Subcutaneous abdominal adipose tissue (tissue), 5 donors: ENCODE measurements around the gene PDCD4.

Experiments
- H3K27ac ChIP-seq: one replicate; pipeline ENCODE4 v1.7.0; 2013; ENCODE audit warnings: low read depth, mild to moderate bottlenecking, inconsistent platforms, low read length, moderate library complexity
- H3K27me3 ChIP-seq, 5 donors: one replicate each; pipeline ENCODE4 v1.7.0; 2013; ENCODE audit warnings: low read length in 5 of 5, inconsistent platforms in 1 of 5; ENCODE audit not compliant: control insufficient read depth in 5 of 5, insufficient read depth in 4 of 5
- H3K36me3 ChIP-seq, 5 donors: one replicate each; pipeline ENCODE4 v1.7.0; 2013; ENCODE audit warnings: low read length in 5 of 5; ENCODE audit not compliant: control insufficient read depth in 5 of 5, insufficient read depth in 5 of 5
- H3K4me1 ChIP-seq, 5 donors: one replicate each; pipeline ENCODE4 v1.7.0; 2013; ENCODE audit warnings: low read length in 5 of 5, mild to moderate bottlenecking in 3 of 5, moderate library complexity in 1 of 5; ENCODE audit not compliant: control insufficient read depth in 5 of 5, insufficient read depth in 5 of 5
- H3K4me3 ChIP-seq, 5 donors: one replicate each; pipeline ENCODE4 v1.7.0; 2013; ENCODE audit warnings: low read length in 5 of 5, low read depth in 1 of 5
- H3K9ac ChIP-seq, 5 donors: one replicate each; pipeline ENCODE4 v1.7.0; 2013; ENCODE audit warnings: low read length in 5 of 5, mild to moderate bottlenecking in 4 of 5, moderate library complexity in 3 of 5
- H3K9me3 ChIP-seq, 5 donors: one replicate each; pipeline ENCODE4 v1.7.0; 2013; ENCODE audit warnings: low read length in 5 of 5; ENCODE audit not compliant: control insufficient read depth in 5 of 5
- donor health status: healthy.
- donor health status: healthy.
- donor health status: healthy.
- donor health status: healthy.
- donor health status: healthy.

The PDCD4 gene

GRCh38 chr10:110829721-110830410 is 41.9 kb upstream of the PDCD4 start:
- H3K36me3 ChIP-seq = no peaks in the 10 kb centered on the region
- no peak overlapping the region for H3K4me3 ChIP-seq
- H3K9ac ChIP-seq = no peak overlapping the region
- H3K9me3 ChIP-seq = no peaks in the 10 kb centered on the region
- peaks cover 0 to 14% (median 4%) of the 10 kb centered on the region in 5 donors for H3K4me1 ChIP-seq
- H3K27ac ChIP-seq = no peak overlapping the region
- no peaks in the 10 kb centered on the region for H3K27me3 ChIP-seq

GRCh38 chr10:110833234-110833940 is 38.3 kb upstream of the PDCD4 start:
- Histone ChIP-seq H3K4me3 (no peak overlapping the region), H3K36me3 (no peaks in the 10 kb centered on the region), H3K9ac (no peak overlapping the region), H3K9me3 (no peaks in the 10 kb centered on the region), H3K4me1 (peaks cover 2 to 11% (median 10%) of the 10 kb centered on the region in 5 donors), H3K27me3 (no peaks in the 10 kb centered on the region), H3K27ac (no peak overlapping the region)

- Histone ChIP-seq H3K4me3 (no peak overlapping the region), H3K4me1 (peaks cover 2 to 11% (median 10%) of the 10 kb centered on the region in 5 donors), H3K36me3 (no peaks in the 10 kb centered on the region), H3K9me3 (no peaks in the 10 kb centered on the region), H3K27ac (no peak overlapping the region), H3K9ac (no peak overlapping the region), H3K27me3 (no peaks in the 10 kb centered on the region)
Measured at GRCh38 chr10:110833941-110834628, 37.6 kb upstream of the PDCD4 start.

GRCh38 chr10:110834629-110835301 is 37.0 kb upstream of the PDCD4 start:
- Histone ChIP-seq H3K4me1 (peaks cover 2 to 11% (median 10%) of the 10 kb centered on the region in 5 donors), H3K36me3 (no peaks in the 10 kb centered on the region), H3K27ac (no peak overlapping the region), H3K4me3 (no peak overlapping the region), H3K9ac (no peak overlapping the region), H3K27me3 (no peaks in the 10 kb centered on the region), H3K9me3 (no peaks in the 10 kb centered on the region)

GRCh38 chr10:110835841-110836240 is 35.9 kb upstream of the PDCD4 start:
- no peaks in the 10 kb centered on the region for H3K9me3 ChIP-seq
- no peak overlapping the region for H3K9ac ChIP-seq
- H3K4me3 ChIP-seq = no peak overlapping the region
- no peaks in the 10 kb centered on the region for H3K27me3 ChIP-seq
- H3K36me3 ChIP-seq = no peaks in the 10 kb centered on the region
- H3K27ac ChIP-seq = no peak overlapping the region
- H3K4me1 ChIP-seq = peaks cover 2 to 19% (median 16%) of the 10 kb centered on the region in 5 donors

GRCh38 chr10:110836706-110837105 is 35.0 kb upstream of the PDCD4 start:
- H3K27ac ChIP-seq = no peak overlapping the region
- peaks cover 2 to 23% (median 20%) of the 10 kb centered on the region in 5 donors for H3K4me1 ChIP-seq
- H3K9me3 ChIP-seq = no peaks in the 10 kb centered on the region
- H3K9ac ChIP-seq = no peak overlapping the region
- no peak overlapping the region for H3K4me3 ChIP-seq
- H3K36me3 ChIP-seq = no peaks in the 10 kb centered on the region
- no peaks in the 10 kb centered on the region for H3K27me3 ChIP-seq

GRCh38 chr10:110837418-110838171 is 34.1 kb upstream of the PDCD4 start:
- no peaks in the 10 kb centered on the region for H3K27me3 ChIP-seq
- H3K9ac ChIP-seq = no peak overlapping the region

GRCh38 chr10:110840225-110840922 is 31.4 kb upstream of the PDCD4 start:
- H3K4me1 ChIP-seq = peaks cover 5 to 41% (median 33%) of the 10 kb centered on the region in 5 donors
- peak overlapping the region; percentile 55 for H3K27ac ChIP-seq
- H3K27me3 ChIP-seq = no peaks in the 10 kb centered on the region
- H3K9me3 ChIP-seq = no peaks in the 10 kb centered on the region
- peak overlapping the region in 1 of 5 donors; percentile 29 for H3K4me3 ChIP-seq
- H3K9ac ChIP-seq = no peak overlapping the region
- no peaks in the 10 kb centered on the region for H3K36me3 ChIP-seq

More at GRCh38 chr10:110837418-110838171, 34.1 kb upstream of the PDCD4 start:
- Histone ChIP-seq H3K36me3 (no peaks in the 10 kb centered on the region), H3K4me3 (no peak overlapping the region), H3K27ac (no peak overlapping the region), H3K4me1 (peaks cover 4 to 31% (median 24%) of the 10 kb centered on the region in 5 donors), H3K9me3 (no peaks in the 10 kb centered on the region)

GRCh38 chr10:110840923-110841428 is 30.8 kb upstream of the PDCD4 start:
- Histone ChIP-seq H3K4me1 (peaks cover 5 to 38% (median 31%) of the 10 kb centered on the region in 5 donors), H3K9me3 (no peaks in the 10 kb centered on the region), H3K36me3 (no peaks in the 10 kb centered on the region), H3K4me3 (peak overlapping the region in 1 of 5 donors; percentile 29), H3K9ac (no peak overlapping the region), H3K27ac (peak overlapping the region; percentile 55), H3K27me3 (no peaks in the 10 kb centered on the region)
